Keratinocyte (primary cell): ENCODE measurements around the gene C1R. TPM values are rescaled to one million over a fixed set of nuclear protein-coding genes. Genes with fewer than 3 reads are reported as not detected.

Source experiments
- DNase-seq: peaks from one replicate; pipeline ENCODE4 v3.0.0-alpha.2; 2011; ENCODE audit warnings: low read depth, missing footprints, low spot score
- FAIRE-seq: peaks from 2 replicates; lab custom pipeline; 2011; peaks lifted over from hg19 to GRCh38; lab: Jason Lieb, UNC
- H2AFZ ChIP-seq: 2 replicates; pipeline ENCODE4 v1.6.0; 2012; ENCODE audit warnings: low read length, control low read depth, inconsistent platforms; ENCODE audit not compliant: control insufficient read depth
- H3K27ac ChIP-seq: 2 replicates; pipeline ENCODE4 v1.5.1; 2011; ENCODE audit warnings: low read length; ENCODE audit not compliant: control insufficient read depth, insufficient read depth
- H3K27me3 ChIP-seq: 3 replicates; pipeline ENCODE4 v1.6.0; 2011; ENCODE audit warnings: low read length; ENCODE audit not compliant: control insufficient read depth, insufficient read depth; ENCODE audit errors: extremely low read depth
- H3K36me3 ChIP-seq, 2 experiments: 2 replicates in 1 of 2; 3 replicates in 1 of 2; pipeline ENCODE4 v1.5.1; 2011; ENCODE audit warnings: low read length in 2 of 2, mild to moderate bottlenecking in 1 of 2; ENCODE audit not compliant: control insufficient read depth in 2 of 2, insufficient read depth in 2 of 2; ENCODE audit errors: extremely low read depth in 1 of 2
- H3K4me1 ChIP-seq: 3 replicates; pipeline ENCODE4 v1.5.1; 2011; ENCODE audit warnings: low read length; ENCODE audit not compliant: control insufficient read depth, insufficient read depth; ENCODE audit errors: extremely low read depth
- H3K4me2 ChIP-seq: 3 replicates; pipeline ENCODE4 v1.6.0; 2011; ENCODE audit warnings: low read depth, low read length; ENCODE audit not compliant: control insufficient read depth, insufficient read depth; ENCODE audit errors: extremely low read depth
- H3K4me3 ChIP-seq, 3 experiments: fragments of 200-600 bp in 1 of 3; sonication (generic) in 1 of 3; 2 replicates in 2 of 3; 3 replicates in 1 of 3; pipeline ENCODE4 v1.5.1; 2011 to 2016; ENCODE audit warnings: low read length in 3 of 3, mild to moderate bottlenecking in 3 of 3, control low read depth in 2 of 3, inconsistent platforms in 1 of 3, low read depth in 1 of 3, mixed read lengths in 1 of 3, mixed run types in 1 of 3, moderate library complexity in 1 of 3; ENCODE audit not compliant: control insufficient read depth in 2 of 3, insufficient read depth in 2 of 3; ENCODE audit errors: extremely low read depth in 1 of 3
- H3K79me2 ChIP-seq: 2 replicates; pipeline ENCODE4 v1.6.0; 2012; ENCODE audit warnings: low read length; ENCODE audit not compliant: control insufficient read depth, insufficient read depth
- H3K9ac ChIP-seq: 3 replicates; pipeline ENCODE4 v1.6.0; 2011; ENCODE audit warnings: low read length; ENCODE audit not compliant: control insufficient read depth, insufficient read depth; ENCODE audit errors: extremely low read depth
- H3K9me1 ChIP-seq: 3 replicates; pipeline ENCODE4 v1.6.0; 2011; ENCODE audit warnings: low read length; ENCODE audit not compliant: control insufficient read depth, insufficient read depth; ENCODE audit errors: extremely low read depth
- H3K9me3 ChIP-seq: 2 replicates; pipeline ENCODE4 v1.5.1; 2012; ENCODE audit warnings: low read depth, low read length; ENCODE audit not compliant: control insufficient read depth
- H4K20me1 ChIP-seq: 3 replicates; pipeline ENCODE4 v1.6.0; 2011; ENCODE audit warnings: low read length; ENCODE audit not compliant: control insufficient read depth, insufficient read depth; ENCODE audit errors: extremely low read depth
- CTCF ChIP-seq, 3 experiments: IDR thresholded peaks in 1 of 3; conservative IDR thresholded peaks in 1 of 3; optimal IDR thresholded peaks in 1 of 3; 2 replicates in 2 of 3; 3 replicates in 1 of 3; pipeline versions ENCODE3 to v1.5.1; 2011; ENCODE audit warnings: low read length in 3 of 3, mild to moderate bottlenecking in 3 of 3, moderate library complexity in 2 of 3, control low read depth in 1 of 3, inconsistent platforms in 1 of 3; ENCODE audit not compliant: insufficient read depth in 2 of 3; ENCODE audit errors: extremely low read depth in 1 of 3
- EZH2 ChIP-seq: IDR thresholded peaks from one replicate; pipeline ENCODE4 v1.6.1; 2012; ENCODE audit warnings: inconsistent platforms, mild to moderate bottlenecking, low read length, moderate library complexity
- dilution Hi-C: fragments of 300-500 bp; cut with MboI; formaldehyde crosslinking; loops from one replicate; pipeline ENCODE4 v1.7.0; 2020; ENCODE audit warnings: low sequenced_read_pairs; ENCODE audit not compliant: extremely low pct_ligation_motif_present
- polyA plus RNA-seq, 5 experiments: library from polyadenylated mRNA; depleted of rRNA in 3 of 5; stranded (reverse) in 3 of 5; stranded (forward) in 1 of 5; unstranded in 1 of 5; fragments of >200 nt; gene quantifications; 1 replicate in 1 of 5; 2 replicates in 3 of 5; 3 replicates in 1 of 5; pipeline versions ENCODE4 v1.2.1 to v1.2.3, GENCODE V29; 2011 to 2012; ENCODE audit warnings: missing spikeins in 2 of 5, low read depth in 1 of 5, low replicate concordance in 1 of 5

Gene C1R
- polyA plus RNA-seq, 1 donor (not counting 4 experiments of a cell fraction or from before 2014, with no cell fraction given) = 2.8 TPM

GRCh38 chr12:7092986-7093460 is 778 bp upstream of the C1R start:
- Histone ChIP-seq H3K9me3 (no peaks in the 10 kb centered on the region), H4K20me1 (no peaks in the 10 kb centered on the region), H3K9ac (no peak overlapping the region), H3K4me1 (peaks cover 6% of the 10 kb centered on the region), H3K27me3 (no peaks in the 10 kb centered on the region), H2AFZ (no peak overlapping the region), H3K36me3 (peaks cover 0 to 5% of the 10 kb centered on the region in 2 experiments), H3K4me3 (no peak overlapping the region), H3K27ac (no peak overlapping the region), H3K79me2 (no peaks in the 10 kb centered on the region), H3K9me1 (no peaks in the 10 kb centered on the region), H3K4me2 (no peak overlapping the region)
- dilution Hi-C loops = no loop called here
- no peak for FAIRE-seq
- TF ChIP-seq EZH2 = no peak
- TF ChIP-seq CTCF (optimal IDR thresholded peaks at IDR 0.05 in 1 of 3, IDR thresholded peaks at IDR 0.05 in 1 of 3, conservative IDR thresholded peaks at IDR 0.05 in 1 of 3; ENCODE audit: extremely low read depth in 1 of 3, insufficient read depth in 2 of 3, low read length in 3 of 3) = no peak
- no peak for DNase-seq

GRCh38 chr12:7091660-7092228 is 501 bp downstream of the C1R start:
- peak overlapping the region; percentile 61 for H3K9ac ChIP-seq

More at GRCh38 chr12:7091660-7092228, 501 bp downstream of the C1R start:
- Histone ChIP-seq H2AFZ (peak overlapping the region; percentile 93), H3K4me3 (peak overlapping the region in 2 of 3 experiments; percentile 61 to 72), H3K27me3 (no peaks in the 10 kb centered on the region), H3K4me2 (peak overlapping the region; percentile 79), H3K9me3 (no peaks in the 10 kb centered on the region), H3K4me1 (peaks cover 6% of the 10 kb centered on the region), H3K27ac (no peak overlapping the region), H4K20me1 (no peaks in the 10 kb centered on the region), H3K79me2 (no peaks in the 10 kb centered on the region), H3K36me3 (peaks cover 0 to 1% of the 10 kb centered on the region in 2 experiments), H3K9me1 (no peaks in the 10 kb centered on the region)
- dilution Hi-C loops = no loop called here
- TF ChIP-seq EZH2 (no peak), CTCF (optimal IDR thresholded peaks at IDR 0.05 in 1 of 3, IDR thresholded peaks at IDR 0.05 in 1 of 3, conservative IDR thresholded peaks at IDR 0.05 in 1 of 3; ENCODE audit: extremely low read depth in 1 of 3, insufficient read depth in 2 of 3, low read length in 3 of 3) (no peak)
- FAIRE-seq (no peak), DNase-seq (no peak)
